ENCODE measurements around the gene BCL7A. TPM values are rescaled to one million over a fixed set of nuclear protein-coding genes. Genes with fewer than 3 reads are reported as not detected.
A peak's percentile ranks its signal among the peaks of the same experiment; 100 is the strongest.

Gene BCL7A
- total and polyA plus RNA-seq, 9 of the 15 experiments (the other 6 are each of a cell fraction or from before 2014, with no cell fraction given): 0.25 to 21.9 (median 14.9) TPM

GRCh38 chr12:122078141-122079032 is 56.7 kb downstream of the BCL7A start, which contains the start of gene MLXIP (continued):
- TF ChIP-seq NONO (IDR thresholded peaks at IDR 0.05; ENCODE audit: low read depth in 2 of 2, low read length in 1 of 2) (peak in 1 of 2 experiments; percentile 82; a peak in 2 of 4 replicates), HNRNPK (IDR thresholded peaks at IDR 0.05; ENCODE audit: low read depth, low read length, poor library complexity, severe bottlenecking) (no peak), GTF3C2 (IDR thresholded peaks at IDR 0.05; ENCODE audit: borderline replicate concordance, extremely low read depth, insufficient read length) (no peak), ZNF280B (CRISPR knock-in tag; IDR thresholded peaks at IDR 0.05) (no peak), SOX6 (IDR thresholded peaks at IDR 0.05) (peak; percentile 70; the same call in 1 of the 2 replicates), DPF2 (IDR thresholded peaks at IDR 0.05) (no peak), XRCC5 (IDR thresholded peaks at IDR 0.05; ENCODE audit: low read depth, low read length) (peak; percentile 69; the same call in 1 of the 2 replicates), BRF1 (IDR thresholded peaks at IDR 0.05; ENCODE audit: borderline replicate concordance, extremely low read depth, insufficient read length) (no peak), ZNF518B (CRISPR knock-in tag; IDR thresholded peaks at IDR 0.05) (no peak), ZNF696 (CRISPR knock-in tag; conservative IDR thresholded peaks at IDR 0.05) (no peak), EZH2 (IDR thresholded peaks at IDR 0.05; ENCODE audit: borderline replicate concordance, low read depth, low read length) (no peak), HMG20A (CRISPR knock-in tag; conservative IDR thresholded peaks at IDR 0.05) (no peak), ZNF75A (CRISPR knock-in tag; IDR thresholded peaks at IDR 0.05) (no peak), MAZ (CRISPR knock-in tag; conservative IDR thresholded peaks at IDR 0.05 in 1 of 2, IDR thresholded peaks at IDR 0.05 in 1 of 2) (peak; percentile 94 to 96), SREBF1 (IDR thresholded peaks at IDR 0.05; ENCODE audit: borderline replicate concordance, low read depth, low read length) (no peak)
- TF ChIP-seq, protein P1, sequence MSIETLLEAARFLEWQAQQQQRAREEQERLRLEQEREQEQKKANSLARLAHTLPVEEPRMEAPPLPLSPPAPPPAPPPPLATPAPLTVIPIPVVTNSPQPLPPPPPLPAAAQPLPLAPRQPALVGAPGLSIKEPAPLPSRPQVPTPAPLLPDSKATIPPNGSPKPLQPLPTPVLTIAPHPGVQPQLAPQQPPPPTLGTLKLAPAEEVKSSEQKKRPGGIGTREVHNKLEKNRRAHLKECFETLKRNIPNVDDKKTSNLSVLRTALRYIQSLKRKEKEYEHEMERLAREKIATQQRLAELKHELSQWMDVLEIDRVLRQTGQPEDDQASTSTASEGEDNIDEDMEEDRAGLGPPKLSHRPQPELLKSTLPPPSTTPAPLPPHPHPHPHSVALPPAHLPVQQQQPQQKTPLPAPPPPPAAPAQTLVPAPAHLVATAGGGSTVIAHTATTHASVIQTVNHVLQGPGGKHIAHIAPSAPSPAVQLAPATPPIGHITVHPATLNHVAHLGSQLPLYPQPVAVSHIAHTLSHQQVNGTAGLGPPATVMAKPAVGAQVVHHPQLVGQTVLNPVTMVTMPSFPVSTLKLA (conservative IDR thresholded peaks at IDR 0.05): peak; percentile 96 to 98
